ENCODE measurements around the gene WNK3. TPM values are rescaled to one million over a fixed set of nuclear protein-coding genes. Genes with fewer than 3 reads are reported as not detected.

WNK3 gene
- polyA plus RNA-seq, 2 of the 4 experiments (the other 2 are of a cell fraction) = 0.08 TPM; not detected in 1

- TF ChIP-seq HOXB5 (CRISPR knock-in tag; IDR thresholded peaks at IDR 0.05) (no peak), HOXB13 (CRISPR knock-in tag; IDR thresholded peaks at IDR 0.05; ENCODE audit: low read depth) (no peak), EHMT2 (IDR thresholded peaks at IDR 0.05; ENCODE audit: low read depth) (no peak), RAD21 (conservative IDR thresholded peaks at IDR 0.05 in 1 of 2, IDR thresholded peaks at IDR 0.05 in 1 of 2) (no peak), NR3C1 (IDR thresholded peaks at IDR 0.05) (no peak), NPAS2 (CRISPR knock-in tag; IDR thresholded peaks at IDR 0.05; ENCODE audit: borderline replicate concordance) (no peak), ZFP36 (IDR thresholded peaks at IDR 0.05; ENCODE audit: borderline replicate concordance, partially characterized antibody) (no peak), ZC3H11A (IDR thresholded peaks at IDR 0.05) (no peak), HMGXB4 (CRISPR knock-in tag; IDR thresholded peaks at IDR 0.05; ENCODE audit: borderline replicate concordance) (no peak), EP300 (IDR thresholded peaks at IDR 0.05) (no peak), ZNF302 (CRISPR knock-in tag; IDR thresholded peaks at IDR 0.05) (no peak), TFCP2L1 (CRISPR knock-in tag; IDR thresholded peaks at IDR 0.05) (no peak), GATA3 (IDR thresholded peaks at IDR 0.05; ENCODE audit: borderline replicate concordance) (no peak), CHD2 (IDR thresholded peaks at IDR 0.05; ENCODE audit: low read length, partially characterized antibody) (no peak), USF2 (IDR thresholded peaks at IDR 0.05) (no peak)
- ChIA-PET POLR2A (no interaction called here), CTCF (interaction anchor here (0.6 kb wide), 1 partner anchor 169 kb away, joined by 3 read pairs; no protein-coding TSS in a partner anchor)
- no peak for DNase-seq (ENCODE audit: low read depth in 1 of 2, low spot score in 1 of 2)
- H3K9me3 ChIP-seq = no peaks in the 10 kb centered on the region
- no peak overlapping the region for H3K27ac ChIP-seq
- 52% methylated on average over 4 of the region's 4 CpGs for WGBS (ENCODE audit: missing lambda C conversion rate)
- ATAC-seq = no peak
- H3K4me2 ChIP-seq = no peak overlapping the region
- no peak for FAIRE-seq
- no peak overlapping the region for H3K4me3 ChIP-seq
- no peaks in the 10 kb centered on the region for H3K4me1 ChIP-seq
These were observed 56.3 kb downstream of the WNK3 start for GRCh38 chrX:54301516-54301915.

GRCh38 chrX:54294306-54294705 lies 63.5 kb downstream of the WNK3 start:
- POLR2A ChIA-PET = no interaction called here
- ATAC-seq = no peak
- CTCF ChIA-PET = no interaction called here
- no peaks in the 10 kb centered on the region for H3K4me1 ChIP-seq
- WGBS (ENCODE audit: missing lambda C conversion rate) = 47% methylated on average over 2 of the region's 2 CpGs
- H3K9me3 ChIP-seq = no peaks in the 10 kb centered on the region
- no peak overlapping the region for H3K27ac ChIP-seq
- no peak overlapping the region for H3K4me2 ChIP-seq
- H3K4me3 ChIP-seq = no peak overlapping the region
- no peak for FAIRE-seq
- TF ChIP-seq E2F6 (IDR thresholded peaks at IDR 0.05; ENCODE audit: borderline replicate concordance, low read depth) = no peak
- no peak for TF ChIP-seq GATA3 (IDR thresholded peaks at IDR 0.05; ENCODE audit: borderline replicate concordance)
- TF ChIP-seq NR3C1 (IDR thresholded peaks at IDR 0.05) = no peak
- TF ChIP-seq ZC3H11A (IDR thresholded peaks at IDR 0.05) = no peak
- TF ChIP-seq KDM5A (IDR thresholded peaks at IDR 0.05) = no peak
- no peak for TF ChIP-seq ESRRA (IDR thresholded peaks at IDR 0.05; ENCODE audit: borderline replicate concordance, low read length)
- no peak for TF ChIP-seq HOXB13 (CRISPR knock-in tag; IDR thresholded peaks at IDR 0.05; ENCODE audit: low read depth)
- TF ChIP-seq PBX3 (IDR thresholded peaks at IDR 0.05) = no peak
- no peak for TF ChIP-seq NPAS2 (CRISPR knock-in tag; IDR thresholded peaks at IDR 0.05; ENCODE audit: borderline replicate concordance)
- TF ChIP-seq SMC3 (IDR thresholded peaks at IDR 0.05) = no peak
- no peak for TF ChIP-seq SREBF2 (IDR thresholded peaks at IDR 0.05)
- no peak for TF ChIP-seq RFX5 (IDR thresholded peaks at IDR 0.05)
- TF ChIP-seq EHMT2 (IDR thresholded peaks at IDR 0.05; ENCODE audit: low read depth) = no peak
- TF ChIP-seq POLR2A (IDR thresholded peaks at IDR 0.05; ENCODE audit: low read length) = no peak
- no peak for TF ChIP-seq EP300 (IDR thresholded peaks at IDR 0.05)
- no peak for TF ChIP-seq TP53 (CRISPR knock-in tag; IDR thresholded peaks at IDR 0.05)
- DNase-seq (ENCODE audit: low read depth in 1 of 2, low spot score in 1 of 2) = no peak

All from A549 (cell line).